Measurements from ENCODE around the gene TEX36.

DNA sequence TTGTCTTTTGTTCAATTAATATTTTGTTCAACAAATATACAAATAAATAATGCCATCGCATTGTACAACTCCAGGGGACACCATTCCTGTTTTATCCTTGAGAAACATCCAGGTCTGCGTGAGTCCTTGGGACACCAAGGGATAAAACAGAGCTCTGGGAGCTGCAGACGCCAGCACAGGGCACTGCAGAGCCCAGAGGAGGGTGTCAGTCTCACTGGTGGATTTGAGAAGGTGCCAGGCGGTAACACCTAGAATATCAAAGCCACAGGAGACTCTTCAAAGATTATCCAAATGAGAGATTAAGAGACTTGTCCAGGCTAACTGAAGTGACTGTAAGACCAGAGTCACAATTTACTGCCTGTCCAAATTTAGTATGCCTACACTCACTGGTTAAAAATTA is 55.3 kb downstream of the TEX36 start:
- no peak for TF ChIP-seq POLR2A (IDR thresholded peaks at IDR 0.05)
- TF ChIP-seq, protein P1, sequence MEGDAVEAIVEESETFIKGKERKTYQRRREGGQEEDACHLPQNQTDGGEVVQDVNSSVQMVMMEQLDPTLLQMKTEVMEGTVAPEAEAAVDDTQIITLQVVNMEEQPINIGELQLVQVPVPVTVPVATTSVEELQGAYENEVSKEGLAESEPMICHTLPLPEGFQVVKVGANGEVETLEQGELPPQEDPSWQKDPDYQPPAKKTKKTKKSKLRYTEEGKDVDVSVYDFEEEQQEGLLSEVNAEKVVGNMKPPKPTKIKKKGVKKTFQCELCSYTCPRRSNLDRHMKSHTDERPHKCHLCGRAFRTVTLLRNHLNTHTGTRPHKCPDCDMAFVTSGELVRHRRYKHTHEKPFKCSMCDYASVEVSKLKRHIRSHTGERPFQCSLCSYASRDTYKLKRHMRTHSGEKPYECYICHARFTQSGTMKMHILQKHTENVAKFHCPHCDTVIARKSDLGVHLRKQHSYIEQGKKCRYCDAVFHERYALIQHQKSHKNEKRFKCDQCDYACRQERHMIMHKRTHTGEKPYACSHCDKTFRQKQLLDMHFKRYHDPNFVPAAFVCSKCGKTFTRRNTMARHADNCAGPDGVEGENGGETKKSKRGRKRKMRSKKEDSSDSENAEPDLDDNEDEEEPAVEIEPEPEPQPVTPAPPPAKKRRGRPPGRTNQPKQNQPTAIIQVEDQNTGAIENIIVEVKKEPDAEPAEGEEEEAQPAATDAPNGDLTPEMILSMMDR (IDR thresholded peaks at IDR 0.05): no peak

Measured in body of pancreas (tissue), 4 donors.